GM23338 (cell line): ENCODE results near the gene SDE2. TPM values are rescaled to one million over a fixed set of nuclear protein-coding genes. Genes with fewer than 3 reads are reported as not detected.

ENCODE experiments used
- ATAC-seq: fragments of 200-7000 bp; cut with Tn5 transposase; 3 replicates; pipeline ENCODE4 v1.9.1; 2020
- DNase-seq: peaks from one replicate; pipeline ENCODE4 v3.0.0-alpha.2; 2015; ENCODE audit warnings: low spot score
- H2AFZ ChIP-seq: fragments of 200-600 bp; sonication (generic); 2 replicates; pipeline ENCODE4 v1.8.0; 2016; ENCODE audit warnings: antibody characterized with exemption, mild to moderate bottlenecking, moderate library complexity
- H3F3A ChIP-seq: fragments of 200-600 bp; sonication (generic); replicated peaks from 2 replicates; pipeline ENCODE4 v1.8.0; 2017; ENCODE audit warnings: antibody characterized with exemption, mixed run types, low read depth
- H3K27ac ChIP-seq: fragments of 200-600 bp; sonication (generic); 2 replicates; pipeline ENCODE4 v1.6.1; 2016; ENCODE audit warnings: low read depth
- H3K27me3 ChIP-seq: fragments of 200-600 bp; sonication (generic); 2 replicates; pipeline ENCODE4 v1.8.0; 2016; ENCODE audit warnings: mild to moderate bottlenecking, mixed run types, moderate library complexity; ENCODE audit not compliant: insufficient read depth
- H3K36me3 ChIP-seq: fragments of 200-600 bp; sonication (generic); 2 replicates; pipeline ENCODE4 v1.8.0; 2016; ENCODE audit warnings: mild to moderate bottlenecking; ENCODE audit not compliant: insufficient read depth
- H3K4me1 ChIP-seq: fragments of 200-600 bp; sonication (generic); 2 replicates; pipeline ENCODE4 v1.8.0; 2016; ENCODE audit warnings: mild to moderate bottlenecking, moderate library complexity; ENCODE audit not compliant: insufficient read depth
- H3K4me2 ChIP-seq: fragments of 200-600 bp; sonication (generic); 2 replicates; pipeline ENCODE4 v1.7.1; 2017; ENCODE audit warnings: mixed run types
- H3K4me3 ChIP-seq: fragments of 200-600 bp; sonication (generic); 2 replicates; pipeline ENCODE4 v1.6.1; 2016; ENCODE audit warnings: mixed run types
- H3K79me2 ChIP-seq: fragments of 200-600 bp; sonication (generic); replicated peaks from 2 replicates; pipeline ENCODE4 v1.8.0; 2017; ENCODE audit warnings: mild to moderate bottlenecking; ENCODE audit not compliant: insufficient read depth
- H3K9me2 ChIP-seq: fragments of 200-600 bp; sonication (generic); 2 replicates; pipeline ENCODE4 v1.8.0; 2017; ENCODE audit not compliant: insufficient read depth
- H4K20me1 ChIP-seq: fragments of 200-600 bp; sonication (generic); replicated peaks from 2 replicates; pipeline ENCODE4 v1.8.0; 2017; ENCODE audit warnings: mild to moderate bottlenecking; ENCODE audit not compliant: insufficient read depth
- H3K27ac Mint-ChIP-seq: 2 replicates; pipeline ENCODE4 v1.8.0; 2020; ENCODE audit warnings: inconsistent platforms, mild to moderate bottlenecking, moderate library complexity, mixed read lengths
- H3K27me3 Mint-ChIP-seq: 3 replicates; pipeline ENCODE4 v1.8.0; 2022; ENCODE audit warnings: low read depth, mild to moderate bottlenecking, moderate library complexity, mixed read lengths, inconsistent platforms; ENCODE audit not compliant: insufficient read depth, poor library complexity
- H3K36me3 Mint-ChIP-seq: 3 replicates; pipeline ENCODE4 v1.8.0; 2021; ENCODE audit warnings: low read depth, mild to moderate bottlenecking, inconsistent platforms, moderate library complexity, mixed read lengths
- H3K4me1 Mint-ChIP-seq: 3 replicates; pipeline ENCODE4 v1.8.0; 2020; ENCODE audit warnings: mild to moderate bottlenecking, inconsistent platforms, mixed read lengths
- H3K4me3 Mint-ChIP-seq: 3 replicates; pipeline ENCODE4 v1.8.0; 2021; ENCODE audit warnings: moderate library complexity, mild to moderate bottlenecking, inconsistent platforms, mixed read lengths
- H3K9me3 Mint-ChIP-seq: 3 replicates; pipeline ENCODE4 v1.8.0; 2020; ENCODE audit warnings: moderate library complexity, mild to moderate bottlenecking, inconsistent platforms, mixed read lengths
- CREB1 ChIP-seq: fragments of 250-450 bp; sonication (Bioruptor Pico); IDR thresholded peaks from 2 replicates; pipeline ENCODE4 v1.5.0; 2020; ENCODE audit warnings: low read depth, mild to moderate bottlenecking, moderate library complexity
- CTCF ChIP-seq, 2 experiments: fragments of 200-600 bp in 1 of 2; sonication (generic) in 1 of 2; conservative IDR thresholded peaks; 2 replicates each; pipeline versions ENCODE4 v1.5.1 to v1.6.1; 2016 to 2017; ENCODE audit warnings: antibody characterized with exemption in 2 of 2, low read depth in 2 of 2, mild to moderate bottlenecking in 2 of 2, moderate library complexity in 1 of 2
- EZH2 ChIP-seq: fragments of 200-600 bp; sonication (generic); IDR thresholded peaks from one replicate; pipeline ENCODE4 v1.8.0; 2017; ENCODE audit warnings: antibody characterized with exemption, mild to moderate bottlenecking, low read depth; ENCODE audit not compliant: unreplicated experiment
- EZH2phosphoT487 ChIP-seq: fragments of 200-600 bp; sonication (generic); IDR thresholded peaks from one replicate; pipeline ENCODE4 v1.8.1; 2018; ENCODE audit warnings: antibody characterized with exemption; ENCODE audit not compliant: unreplicated experiment
- NANOG ChIP-seq: IDR thresholded peaks from 2 replicates; pipeline ENCODE4 v1.6.1; 2016; ENCODE audit warnings: antibody characterized with exemption, borderline replicate concordance
- POLR2AphosphoS5 ChIP-seq: IDR thresholded peaks from 2 replicates; pipeline ENCODE4 v1.6.1; 2016; ENCODE audit warnings: antibody characterized with exemption, low read depth
- STAT1 ChIP-seq: IDR thresholded peaks from one replicate; pipeline ENCODE4 v1.6.1; 2016; ENCODE audit warnings: antibody characterized with exemption; ENCODE audit not compliant: unreplicated experiment
- ZNF114 ChIP-seq: fragments of 250-450 bp; sonication (Bioruptor Pico); IDR thresholded peaks from 2 replicates; pipeline ENCODE4 v1.5.0; 2020; ENCODE audit warnings: mild to moderate bottlenecking, moderate library complexity
- ZNF331 ChIP-seq: fragments of 250-450 bp; sonication (Bioruptor Pico); IDR thresholded peaks from 2 replicates; pipeline ENCODE4 v1.5.0; 2020; ENCODE audit warnings: low read depth, mild to moderate bottlenecking, moderate library complexity
- ZNF462 ChIP-seq: fragments of 250-450 bp; sonication (Bioruptor Pico); IDR thresholded peaks from 2 replicates; pipeline ENCODE4 v1.5.0; 2020; ENCODE audit warnings: mild to moderate bottlenecking, moderate library complexity
- polyA plus RNA-seq: library from polyadenylated mRNA; unstranded; fragments of >200 nt; fragmentation: Nextera tagmentation; extraction: Ambion mirVana; gene quantifications from 2 replicates; pipeline ENCODE4 v1.2.1, GENCODE V29; 2016
- total RNA-seq: library from RNA; depleted of rRNA; stranded (reverse); fragments of >200 nt; shearing (Covaris generic); gene quantifications from 2 replicates; pipeline ENCODE4 v1.2.3, GENCODE V29; 2014

The SDE2 gene
- total and polyA plus RNA-seq, 2 experiments from 2014 or later, result 10.6 to 26.9 TPM

- TF ChIP-seq ZNF462 (CRISPR knock-in tag), result no peak
- TF ChIP-seq CTCF (conservative IDR thresholded peaks at IDR 0.05; ENCODE audit: low read depth in 2 of 2), result no peak
Observed at GRCh38 chr1:225937048-225937968, 61.8 kb downstream of the SDE2 start (continued).

- Histone ChIP-seq H3K36me3 (no peaks in the 10 kb centered on the region), H2AFZ (no peak overlapping the region), H3K27me3 (no peaks in the 10 kb centered on the region), H3K4me3 (no peak overlapping the region), H3K9me2 (no peaks in the 10 kb centered on the region), H3K4me1 (peaks cover 3% of the 10 kb centered on the region), H3F3A (peaks cover 5% of the 10 kb centered on the region; the same call in 1 of the 2 replicates), H4K20me1 (no peaks in the 10 kb centered on the region), H3K79me2 (peaks cover 8% of the 10 kb centered on the region; the same call in 1 of the 2 replicates), H3K4me2 (no peak overlapping the region), H3K27ac (no peak overlapping the region)
- Mint-ChIP-seq H3K36me3 (no peaks in the 10 kb centered on the region; the same call in 2 of the 3 replicates), H3K4me3 (no peak overlapping the region), H3K9me3 (no peaks in the 10 kb centered on the region), H3K27me3 (peaks cover 12% of the 10 kb centered on the region), H3K27ac (no peak overlapping the region), H3K4me1 (peaks cover 12% of the 10 kb centered on the region)
- ATAC-seq (no peak), DNase-seq (no peak)
- TF ChIP-seq CTCF (conservative IDR thresholded peaks at IDR 0.05; ENCODE audit: low read depth in 2 of 2) (no peak), CREB1 (CRISPR knock-in tag) (no peak), STAT1 (no peak), EZH2 (no peak), NANOG (no peak), ZNF331 (CRISPR knock-in tag) (no peak), POLR2AphosphoS5 (no peak), EZH2phosphoT487 (no peak), ZNF114 (no peak)
Observed at GRCh38 chr1:225936523-225936922, 62.6 kb downstream of the SDE2 start.
